Colonic mucosa (tissue), 4 donors: ENCODE data around the gene LCN2. TPM values are rescaled to one million over a fixed set of nuclear protein-coding genes. Genes with fewer than 3 reads are reported as not detected.

Experiments
- DNase-seq: peaks from one replicate; pipeline ENCODE4 v3.0.0-alpha.2; 2020
- H3K27ac ChIP-seq: fragments of 200-600 bp; one replicate; pipeline ENCODE4 v1.8.0; 2021
- H3K27me3 ChIP-seq: fragments of 200-600 bp; one replicate; pipeline ENCODE4 v1.8.0; 2021
- H3K36me3 ChIP-seq: fragments of 200-600 bp; one replicate; pipeline ENCODE4 v1.8.0; 2021
- H3K4me1 ChIP-seq: fragments of 200-600 bp; one replicate; pipeline ENCODE4 v1.8.0; 2021; ENCODE audit warnings: mild to moderate bottlenecking
- H3K4me3 ChIP-seq: fragments of 200-600 bp; one replicate; pipeline ENCODE4 v1.8.0; 2021
- H3K9ac ChIP-seq, 2 donors: one replicate each; pipeline ENCODE4 v1.7.0; 2013; ENCODE audit warnings: control low read depth in 2 of 2, low read depth in 2 of 2, low read length in 2 of 2
- H3K9me3 ChIP-seq: fragments of 200-600 bp; one replicate; pipeline ENCODE4 v1.8.0; 2021
- intact Hi-C: fragments of 100-400 bp; cut with DNase I; formaldehyde crosslinking; loops from one replicate; pipeline ENCODE4 v1.14.1; 2022
- total RNA-seq, 2 donors: library from RNA; stranded (reverse); fragmentation: NEBNext Ultra II Directional in 1 of 2; extraction: Animal tissue kit (Norgen Biotek cat#: 25700) in 1 of 2; gene quantifications; one replicate each; pipeline ENCODE4 v1.2.1, GENCODE V29; 2021
- TF ChIP-seq, protein P1 (sequence below): fragments of 200-600 bp; IDR thresholded peaks from one replicate; pipeline ENCODE4 v1.8.0; 2022; ENCODE audit warnings: antibody characterized with exemption, mild to moderate bottlenecking
- donor health status: healthy.
- donor health status: DM: no; HTN: no; CAD: no.
- donor health status: DM: no; HTN: no; CAD: no.

Gene LCN2
- total RNA-seq, 2 donors from 2014 or later = 162 to 374 TPM

GRCh38 chr9:128120061-128120740 is 29.1 kb upstream of the LCN2 start:
- TF ChIP-seq, protein P1, sequence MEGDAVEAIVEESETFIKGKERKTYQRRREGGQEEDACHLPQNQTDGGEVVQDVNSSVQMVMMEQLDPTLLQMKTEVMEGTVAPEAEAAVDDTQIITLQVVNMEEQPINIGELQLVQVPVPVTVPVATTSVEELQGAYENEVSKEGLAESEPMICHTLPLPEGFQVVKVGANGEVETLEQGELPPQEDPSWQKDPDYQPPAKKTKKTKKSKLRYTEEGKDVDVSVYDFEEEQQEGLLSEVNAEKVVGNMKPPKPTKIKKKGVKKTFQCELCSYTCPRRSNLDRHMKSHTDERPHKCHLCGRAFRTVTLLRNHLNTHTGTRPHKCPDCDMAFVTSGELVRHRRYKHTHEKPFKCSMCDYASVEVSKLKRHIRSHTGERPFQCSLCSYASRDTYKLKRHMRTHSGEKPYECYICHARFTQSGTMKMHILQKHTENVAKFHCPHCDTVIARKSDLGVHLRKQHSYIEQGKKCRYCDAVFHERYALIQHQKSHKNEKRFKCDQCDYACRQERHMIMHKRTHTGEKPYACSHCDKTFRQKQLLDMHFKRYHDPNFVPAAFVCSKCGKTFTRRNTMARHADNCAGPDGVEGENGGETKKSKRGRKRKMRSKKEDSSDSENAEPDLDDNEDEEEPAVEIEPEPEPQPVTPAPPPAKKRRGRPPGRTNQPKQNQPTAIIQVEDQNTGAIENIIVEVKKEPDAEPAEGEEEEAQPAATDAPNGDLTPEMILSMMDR = no peak
- H3K27ac ChIP-seq = no peak overlapping the region

GRCh38 chr9:128120741-128121465 is 28.4 kb upstream of the LCN2 start:
- no peaks in the 10 kb centered on the region for H3K27me3 ChIP-seq
- no peak for DNase-seq
- H3K4me3 ChIP-seq = no peak overlapping the region
- H3K27ac ChIP-seq = no peak overlapping the region
- H3K4me1 ChIP-seq = peaks cover 22% of the 10 kb centered on the region
- intact Hi-C loops = no loop called here
- H3K36me3 ChIP-seq = no peaks in the 10 kb centered on the region
- H3K9ac ChIP-seq = no peak overlapping the region
- TF ChIP-seq, protein P1 = no peak
- no peaks in the 10 kb centered on the region for H3K9me3 ChIP-seq

More at GRCh38 chr9:128120061-128120740, 29.1 kb upstream of the LCN2 start:
- H3K4me1 ChIP-seq = peaks cover 21% of the 10 kb centered on the region
- intact Hi-C loops = no loop called here
- no peaks in the 10 kb centered on the region for H3K9me3 ChIP-seq
- no peak overlapping the region for H3K9ac ChIP-seq
- H3K36me3 ChIP-seq = no peaks in the 10 kb centered on the region
- H3K27me3 ChIP-seq = no peaks in the 10 kb centered on the region
- no peak overlapping the region for H3K4me3 ChIP-seq
- DNase-seq = no peak

DNA sequence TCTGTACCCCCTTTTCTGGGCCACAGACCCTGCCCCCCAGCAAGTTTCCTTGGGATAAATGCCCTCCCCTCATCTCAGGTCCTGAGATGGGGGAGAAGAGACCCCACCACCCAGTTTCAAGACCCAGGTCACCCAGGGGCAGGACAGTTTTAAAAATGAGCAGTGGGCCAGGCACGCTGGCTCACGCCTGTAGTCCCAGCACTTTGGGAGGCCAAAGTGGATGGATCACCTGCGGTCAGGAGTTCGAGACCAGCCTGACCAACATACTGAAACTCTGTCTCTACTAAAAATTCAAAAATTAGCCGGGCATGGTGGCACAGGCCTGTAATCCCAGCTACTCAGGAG is 27.8 kb upstream of the LCN2 start:
- H3K4me3 ChIP-seq = no peak overlapping the region
- intact Hi-C loops = no loop called here
- H3K9me3 ChIP-seq = no peaks in the 10 kb centered on the region
- no peaks in the 10 kb centered on the region for H3K36me3 ChIP-seq
- TF ChIP-seq, protein P1 = no peak
- H3K9ac ChIP-seq = no peak overlapping the region
- H3K4me1 ChIP-seq = peaks cover 19% of the 10 kb centered on the region
- DNase-seq = no peak
- H3K27ac ChIP-seq = no peak overlapping the region
- no peaks in the 10 kb centered on the region for H3K27me3 ChIP-seq

- Histone ChIP-seq H3K4me3 (no peak overlapping the region), H3K36me3 (no peaks in the 10 kb centered on the region), H3K9me3 (no peaks in the 10 kb centered on the region), H3K4me1 (peaks cover 22% of the 10 kb centered on the region), H3K27ac (no peak overlapping the region), H3K9ac (no peak overlapping the region), H3K27me3 (no peaks in the 10 kb centered on the region)
- TF ChIP-seq, protein P1 = no peak
- intact Hi-C loops = no loop called here
- DNase-seq = no peak
These were observed 27.1 kb upstream of the LCN2 start for GRCh38 chr9:128121924-128122808.

DNA sequence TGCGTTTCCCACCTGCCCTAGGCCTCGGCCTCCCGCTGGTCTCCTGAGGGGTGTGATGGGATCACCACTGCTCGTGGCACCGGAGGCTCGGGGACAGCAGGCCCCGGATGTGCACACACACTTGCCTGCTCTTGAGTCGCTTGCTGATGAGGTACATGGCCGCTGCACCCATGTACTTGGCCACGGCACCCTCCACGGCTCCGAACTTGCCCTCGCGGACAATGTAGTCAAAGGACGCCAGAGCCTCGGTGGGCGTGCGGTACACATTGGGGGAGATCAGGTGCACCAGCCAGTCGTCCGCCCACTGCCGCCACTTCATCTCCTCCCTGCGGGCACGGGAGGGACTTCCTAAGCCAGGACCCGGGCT is 26.5 kb upstream of the LCN2 start:
- H3K27ac ChIP-seq = no peak overlapping the region
- TF ChIP-seq, protein P1 = no peak
- no peaks in the 10 kb centered on the region for H3K9me3 ChIP-seq
- H3K4me1 ChIP-seq = peaks cover 17% of the 10 kb centered on the region
- no peak for DNase-seq
- intact Hi-C loops = no loop called here
- H3K27me3 ChIP-seq = no peaks in the 10 kb centered on the region
- H3K4me3 ChIP-seq = no peak overlapping the region
- no peaks in the 10 kb centered on the region for H3K36me3 ChIP-seq
- no peak overlapping the region for H3K9ac ChIP-seq
